Activated naive CD4-positive, alpha-beta T cell treated with Interleukin-2 at 50 U/mL for 16 hours (primary cell): ENCODE measurements around the gene LSM14A.
A peak's percentile ranks its signal among the peaks of the same experiment; 100 is the strongest.
"Not testable (repeated sequence)": the region's sequence is repeated elsewhere in the genome, so short reads cannot be mapped to it uniquely, and the experiment has no call there.

Experiments used
- DNase-seq: peaks from one replicate; pipeline ENCODE4 v3.0.0-alpha.2; 2020

The LSM14A gene

GRCh38 chr19:34171877-34172660 lies at the start of gene LSM14A:
LSM14A (plus strand) TSS chr19:34172504; CDS start chr19:34172643, 139 bp downstream.
- DNase-seq = peak; percentile 91

GRCh38 chr19:34124828-34125227 lies 47.5 kb upstream of the LSM14A start:
- DNase-seq = no peak

- DNase-seq = no peak
These were observed 45.3 kb upstream of the LSM14A start for GRCh38 chr19:34126966-34127365.

GRCh38 chr19:34127684-34128189 lies 44.6 kb upstream of the LSM14A start:
- no peak for DNase-seq

- no peak for DNase-seq
These were observed 43.6 kb upstream of the LSM14A start for GRCh38 chr19:34128558-34129250.

- DNase-seq = no peak
These were observed 41.2 kb upstream of the LSM14A start for GRCh38 chr19:34131100-34131499.

GRCh38 chr19:34132145-34132544 lies 40.2 kb upstream of the LSM14A start:
- DNase-seq = not testable (repeated sequence)

- DNase-seq = not testable (repeated sequence)
These were observed 39.6 kb upstream of the LSM14A start for GRCh38 chr19:34132706-34133105.

- peak; percentile 90 for DNase-seq
These were observed 37.9 kb upstream of the LSM14A start for GRCh38 chr19:34134190-34135053.

- DNase-seq = no peak
These were observed 37.1 kb upstream of the LSM14A start for GRCh38 chr19:34135054-34135800.

GRCh38 chr19:34135821-34136611 lies 36.3 kb upstream of the LSM14A start:
- no peak for DNase-seq

- no peak for DNase-seq
These were observed 31.3 kb upstream of the LSM14A start for GRCh38 chr19:34141025-34141424.

- no peak for DNase-seq
These were observed 29.9 kb upstream of the LSM14A start for GRCh38 chr19:34142440-34142839.

GRCh38 chr19:34145741-34146202 lies 26.5 kb upstream of the LSM14A start:
- peak; percentile 45 for DNase-seq

GRCh38 chr19:34148658-34149185 lies 23.6 kb upstream of the LSM14A start:
- no peak for DNase-seq

GRCh38 chr19:34149873-34150272 lies 22.4 kb upstream of the LSM14A start:
- no peak for DNase-seq

GRCh38 chr19:34150558-34150957 lies 21.7 kb upstream of the LSM14A start:
- DNase-seq = no peak

- DNase-seq = no peak
These were observed 20.9 kb upstream of the LSM14A start for GRCh38 chr19:34151439-34151838.

GRCh38 chr19:34154401-34154800 lies 17.9 kb upstream of the LSM14A start:
- no peak for DNase-seq

- no peak for DNase-seq
These were observed 16.6 kb upstream of the LSM14A start for GRCh38 chr19:34155686-34156085.

GRCh38 chr19:34158966-34159365 lies 13.3 kb upstream of the LSM14A start:
- not testable (repeated sequence) for DNase-seq
